Suprapubic skin (tissue), 4 donors: Measurements from ENCODE around the gene MTHFSD. TPM values are rescaled to one million over a fixed set of nuclear protein-coding genes. Genes with fewer than 3 reads are reported as not detected.
A peak's percentile ranks its signal among the peaks of the same experiment; 100 is the strongest.

Experiments
- DNase-seq, 2 donors: peaks; one replicate each; pipeline ENCODE4 v3.0.0-alpha.2; 2019; ENCODE audit warnings: low spot score in 2 of 2
- H3K27ac ChIP-seq: fragments of 200-600 bp; sonication (generic); one replicate; pipeline ENCODE4 v1.5.1; 2019
- H3K27me3 ChIP-seq: fragments of 200-600 bp; sonication (generic); one replicate; pipeline ENCODE4 v1.5.1; 2019
- H3K36me3 ChIP-seq: fragments of 200-600 bp; sonication (generic); one replicate; pipeline ENCODE4 v1.5.1; 2019
- H3K4me1 ChIP-seq: fragments of 200-600 bp; sonication (generic); one replicate; pipeline ENCODE4 v1.5.1; 2019
- H3K4me3 ChIP-seq: fragments of 200-600 bp; sonication (generic); one replicate; pipeline ENCODE4 v1.5.1; 2019; ENCODE audit warnings: mild to moderate bottlenecking
- H3K9me3 ChIP-seq: fragments of 200-600 bp; sonication (generic); one replicate; pipeline ENCODE4 v1.5.1; 2019
- CTCF ChIP-seq, 2 donors: fragments of 200-600 bp in 1 of 2; fragments of 450-650 bp in 1 of 2; sonication (generic) in 1 of 2; IDR thresholded peaks; one replicate each; pipeline ENCODE4 v1.5.1; 2016 to 2019; ENCODE audit warnings: antibody characterized with exemption in 2 of 2, mild to moderate bottlenecking in 1 of 2, moderate library complexity in 1 of 2
- EP300 ChIP-seq: sonication (generic); formaldehyde crosslinking; IDR thresholded peaks from one replicate; pipeline ENCODE4 v1.6.1; 2017; ENCODE audit warnings: antibody characterized with exemption
- POLR2A ChIP-seq, 2 donors: fragments of 450-650 bp; IDR thresholded peaks; one replicate each; pipeline ENCODE4 v1.6.1; 2017; ENCODE audit warnings: antibody characterized with exemption in 2 of 2, mild to moderate bottlenecking in 2 of 2, moderate library complexity in 2 of 2
- POLR2AphosphoS5 ChIP-seq, 3 donors: sonication (generic); formaldehyde crosslinking; IDR thresholded peaks; one replicate each; pipeline ENCODE4 v1.6.1; 2017; ENCODE audit warnings: antibody characterized with exemption in 3 of 3
- WGBS: methylation state at CpG from one replicate; pipeline ENCODE4 v1.1.5; 2018; 5-methylcytosine and 5-hydroxymethylcytosine counted together
- total RNA-seq, 4 donors: library from RNA; depleted of rRNA; stranded (reverse); fragments of >200 nt; gene quantifications; one replicate each; pipeline ENCODE4 v1.1.0, GENCODE V29; 2016

Gene MTHFSD
- total RNA-seq, 4 donors from 2014 or later: 12.4 to 43.4 (median 18.8) TPM

GRCh38 chr16:86533767-86534351, 21.2 kb downstream of the MTHFSD start:
- H3K36me3 ChIP-seq: peaks cover 48% of the 10 kb centered on the region
- WGBS: 94% methylated on average over 8 of the region's 8 CpGs
- H3K9me3 ChIP-seq: no peaks in the 10 kb centered on the region
- H3K4me1 ChIP-seq: no peaks in the 10 kb centered on the region
- H3K4me3 ChIP-seq: no peak overlapping the region
- DNase-seq: no peak
- TF ChIP-seq CTCF (IDR thresholded peaks at IDR 0.05) (no peak), EP300 (no peak), POLR2AphosphoS5 (IDR thresholded peaks at IDR 0.05) (no peak), POLR2A (IDR thresholded peaks at IDR 0.05) (no peak)
- no peaks in the 10 kb centered on the region for H3K27me3 ChIP-seq
- H3K27ac ChIP-seq: no peak overlapping the region

DNA sequence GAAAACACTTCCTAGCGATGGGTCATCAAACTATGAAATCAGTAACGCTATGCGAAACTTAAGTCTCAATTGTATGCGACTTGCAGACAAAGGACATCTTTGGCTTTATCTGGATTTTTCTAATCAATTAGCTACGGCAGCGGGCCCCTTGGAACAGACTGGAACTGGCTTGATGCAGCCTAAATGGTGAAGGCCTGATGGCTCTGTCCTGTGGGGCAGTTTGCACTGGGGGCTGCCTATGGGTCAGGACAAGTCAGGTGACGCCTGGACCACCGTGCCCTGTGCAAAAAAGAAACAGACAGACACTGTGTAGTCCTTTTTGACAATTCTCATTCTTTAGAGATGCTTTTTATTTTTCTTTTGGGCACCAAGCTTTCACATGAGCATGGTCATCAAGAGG, 22.0 kb downstream of the MTHFSD start:
- H3K27ac ChIP-seq: no peak overlapping the region
- no peaks in the 10 kb centered on the region for H3K27me3 ChIP-seq
- no peaks in the 10 kb centered on the region for H3K9me3 ChIP-seq
- H3K36me3 ChIP-seq: peaks cover 40% of the 10 kb centered on the region
- H3K4me3 ChIP-seq: no peak overlapping the region
- H3K4me1 ChIP-seq: no peaks in the 10 kb centered on the region
- TF ChIP-seq EP300 (no peak), POLR2A (IDR thresholded peaks at IDR 0.05) (no peak), CTCF (IDR thresholded peaks at IDR 0.05) (no peak), POLR2AphosphoS5 (IDR thresholded peaks at IDR 0.05) (no peak)
- 97% methylated on average over 8 of the region's 8 CpGs for WGBS
- no peak for DNase-seq

DNA sequence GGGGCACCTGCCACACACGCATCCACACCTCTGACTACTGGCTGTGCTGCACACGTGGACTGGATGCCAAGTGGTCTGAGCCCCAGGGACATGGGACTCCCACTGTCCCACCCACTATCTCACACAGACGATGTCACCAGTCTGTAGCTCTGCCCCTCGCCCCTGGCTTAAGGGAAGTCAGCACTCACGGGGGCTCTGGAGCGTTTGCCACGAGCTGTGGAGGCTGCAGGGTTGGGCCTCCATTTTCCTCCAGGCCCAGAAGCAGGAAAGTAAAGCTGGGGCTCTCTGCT, 22.6 kb downstream of the MTHFSD start:
- no peak for TF ChIP-seq EP300
- no peak for TF ChIP-seq CTCF (IDR thresholded peaks at IDR 0.05)
- no peak for TF ChIP-seq POLR2AphosphoS5 (IDR thresholded peaks at IDR 0.05)
- TF ChIP-seq POLR2A (IDR thresholded peaks at IDR 0.05): no peak
- Histone ChIP-seq H3K27me3 (no peaks in the 10 kb centered on the region), H3K9me3 (no peaks in the 10 kb centered on the region), H3K27ac (no peak overlapping the region), H3K4me3 (no peak overlapping the region), H3K36me3 (peaks cover 34% of the 10 kb centered on the region), H3K4me1 (no peaks in the 10 kb centered on the region)
- no CpG with 5 or more reads among the region's 7 CpGs for WGBS
- DNase-seq: no peak

DNA sequence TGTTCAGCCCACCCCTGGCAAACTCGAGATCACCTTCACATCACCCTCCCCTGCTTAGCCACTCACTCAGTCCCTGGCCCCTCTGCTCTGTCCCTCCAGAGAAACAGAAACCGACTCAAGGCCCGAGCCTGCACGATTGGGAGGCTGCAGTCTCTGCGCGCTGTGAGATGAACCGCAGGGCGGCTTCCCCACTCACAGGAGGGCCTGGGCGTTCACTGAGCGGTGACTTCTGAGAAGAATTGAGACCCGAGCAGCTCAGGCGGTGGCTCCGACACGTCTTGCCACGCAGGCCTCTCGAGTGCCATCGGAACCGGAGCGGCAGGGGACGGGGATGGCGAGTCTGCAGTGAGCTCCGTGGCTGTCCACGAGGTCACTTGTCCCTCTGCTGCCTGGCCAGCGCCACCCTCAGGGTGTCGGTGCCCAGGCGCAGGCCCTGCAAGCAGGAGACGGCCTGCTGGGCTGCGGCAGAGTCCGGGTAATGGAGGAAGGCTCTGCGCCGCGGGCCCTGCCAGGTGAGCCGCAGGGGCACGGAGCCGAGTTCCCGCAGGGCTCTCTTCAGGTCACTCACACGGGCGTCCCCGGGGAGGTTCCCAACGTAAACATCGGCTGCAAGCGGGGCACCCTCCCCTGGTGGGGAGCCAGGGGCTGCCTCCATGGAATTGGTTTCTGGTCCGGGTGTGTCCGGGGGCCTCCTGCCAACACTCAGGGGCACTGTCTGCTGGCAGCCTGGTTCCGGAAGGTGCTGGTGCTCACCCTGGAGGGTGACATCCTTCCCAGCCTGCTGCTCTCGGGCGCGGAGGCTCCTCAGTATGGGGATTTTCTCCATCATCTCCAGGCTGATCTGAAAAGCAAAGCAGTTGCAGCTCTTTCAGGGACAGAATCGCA, 23.2 kb downstream of the MTHFSD start:
- WGBS: 96% methylated on average over 21 of the region's 49 CpGs

More for the DNA sequence above, 23.2 kb downstream of the MTHFSD start:
- Histone ChIP-seq H3K27me3 (no peaks in the 10 kb centered on the region), H3K4me3 (no peak overlapping the region), H3K4me1 (no peaks in the 10 kb centered on the region), H3K9me3 (no peaks in the 10 kb centered on the region), H3K27ac (no peak overlapping the region), H3K36me3 (peaks cover 28% of the 10 kb centered on the region)
- peak in 1 of 2 donors; percentile 50 for DNase-seq
- TF ChIP-seq POLR2A (IDR thresholded peaks at IDR 0.05) (no peak), CTCF (IDR thresholded peaks at IDR 0.05) (no peak), EP300 (no peak), POLR2AphosphoS5 (IDR thresholded peaks at IDR 0.05) (no peak)
